ENCODE data around the gene NLGN1.
"Not testable (repeated sequence)": the region's sequence is repeated elsewhere in the genome, so short reads cannot be mapped to it uniquely, and the experiment has no call there.

Gene NLGN1

GRCh38 chr3:173397161-173398110 lies at the start of gene NLGN1:
Gene NLGN1 (plus strand): TSS chr3:173397744.
- peak; percentile 69 for DNase-seq (ENCODE audit: low spot score)

GRCh38 chr3:173351886-173352285 lies 45.7 kb upstream of the NLGN1 start:
- DNase-seq (ENCODE audit: low spot score) = no peak

- not testable (repeated sequence) for DNase-seq (ENCODE audit: low spot score)
Observed at GRCh38 chr3:173353137-173353536, 44.4 kb upstream of the NLGN1 start.

- no peak for DNase-seq (ENCODE audit: low spot score)
Observed at GRCh38 chr3:173354124-173354523, 43.4 kb upstream of the NLGN1 start.

- peak; percentile 59 for DNase-seq (ENCODE audit: low spot score)
Observed at GRCh38 chr3:173371848-173372487, 25.6 kb upstream of the NLGN1 start.

GRCh38 chr3:173380681-173381080 lies 16.9 kb upstream of the NLGN1 start:
- DNase-seq (ENCODE audit: low spot score) = no peak

- DNase-seq (ENCODE audit: low spot score) = not testable (repeated sequence)
Observed at GRCh38 chr3:173381936-173382335, 15.6 kb upstream of the NLGN1 start.

- no peak for DNase-seq (ENCODE audit: low spot score)
Observed at GRCh38 chr3:173395073-173395411, 2.5 kb upstream of the NLGN1 start.

GRCh38 chr3:173395412-173396181 lies 1.9 kb upstream of the NLGN1 start:
- DNase-seq (ENCODE audit: low spot score) = peak; percentile 92

- DNase-seq (ENCODE audit: low spot score) = peak; percentile 53
Observed at GRCh38 chr3:173396191-173397041, 1.1 kb upstream of the NLGN1 start.

GRCh38 chr3:173398111-173398479 lies 551 bp downstream of the NLGN1 start:
- DNase-seq (ENCODE audit: low spot score) = no peak

GRCh38 chr3:173399044-173399443 lies 1.5 kb downstream of the NLGN1 start:
- no peak for DNase-seq (ENCODE audit: low spot score)

GRCh38 chr3:173401369-173401768 lies 3.8 kb downstream of the NLGN1 start:
- no peak for DNase-seq (ENCODE audit: low spot score)

GRCh38 chr3:173402656-173403055 lies 5.1 kb downstream of the NLGN1 start:
- no peak for DNase-seq (ENCODE audit: low spot score)

- no peak for DNase-seq (ENCODE audit: low spot score)
Observed at GRCh38 chr3:173403376-173403775, 5.8 kb downstream of the NLGN1 start.

- DNase-seq (ENCODE audit: low spot score) = no peak
Observed at GRCh38 chr3:173404156-173404555, 6.6 kb downstream of the NLGN1 start.

GRCh38 chr3:173410436-173410835 lies 12.9 kb downstream of the NLGN1 start:
- DNase-seq (ENCODE audit: low spot score) = no peak

GRCh38 chr3:173410849-173411248 lies 13.3 kb downstream of the NLGN1 start:
- no peak for DNase-seq (ENCODE audit: low spot score)

GRCh38 chr3:173411375-173411973 lies 13.9 kb downstream of the NLGN1 start:
- DNase-seq (ENCODE audit: low spot score) = no peak

GRCh38 chr3:173416070-173416469 lies 18.5 kb downstream of the NLGN1 start:
- no peak for DNase-seq (ENCODE audit: low spot score)

- DNase-seq (ENCODE audit: low spot score) = no peak
Observed at GRCh38 chr3:173429076-173429475, 31.5 kb downstream of the NLGN1 start.
